ENCODE results near the gene DHFR. TPM values are rescaled to one million over a fixed set of nuclear protein-coding genes. Genes with fewer than 3 reads are reported as not detected.

The DHFR gene
- polyA plus RNA-seq, 1 of the 3 experiments (the other 2 are of a cell fraction): 16.6 TPM

DNA sequence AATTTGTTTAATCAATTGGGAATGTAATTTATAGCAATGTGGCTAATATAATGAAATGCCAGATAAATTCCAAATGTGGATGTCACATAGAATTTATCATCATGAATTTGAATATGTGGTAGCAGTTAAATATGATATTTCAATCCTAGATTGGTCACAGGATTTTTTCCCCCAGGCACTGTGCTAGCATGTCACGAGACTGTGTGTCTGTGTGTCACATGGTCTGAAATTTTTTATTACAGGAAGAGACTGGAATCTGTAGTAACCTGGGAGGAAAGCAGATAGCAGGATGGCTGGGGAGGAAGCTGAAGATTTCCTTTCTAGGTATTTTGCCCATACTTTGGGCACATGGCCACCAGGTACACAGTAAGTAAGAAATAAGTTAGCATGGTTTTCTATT, 35.7 kb downstream of the DHFR start:
- ChIA-PET CTCF (no interaction called here), POLR2A (no interaction called here)
- H4K20me1 ChIP-seq (ENCODE audit: insufficient read depth): no peaks in the 10 kb centered on the region
- H3K27me3 ChIP-seq (ENCODE audit: insufficient read depth): no peaks in the 10 kb centered on the region
- H3F3A ChIP-seq (replicated peaks; ENCODE audit: insufficient read depth): no peaks in the 10 kb centered on the region
- no peak for TF ChIP-seq NRF1 (IDR thresholded peaks at IDR 0.05; ENCODE audit: low read depth, low read length)
- H3K4me1 ChIP-seq (ENCODE audit: control insufficient read depth in 1 of 2, insufficient read depth in 2 of 2, low read depth in 1 of 2, low read length in 1 of 2): peaks cover 0 to 6% of the 10 kb centered on the region in 2 experiments; a peak in 1 of 4 replicates
- H3K4me3 ChIP-seq (ENCODE audit: low read depth in 2 of 2, low read length in 1 of 2): no peak overlapping the region
- no peaks in the 10 kb centered on the region for H3K36me3 ChIP-seq (replicated peaks in 1 of 2; ENCODE audit: control insufficient read depth in 1 of 2, insufficient read depth in 2 of 2, low read length in 1 of 2)
- WGBS (ENCODE audit: low lambda C conversion rate): 89% methylated on average over 1 of the region's 1 CpG
- no peak overlapping the region for H2AFZ ChIP-seq (ENCODE audit: low read depth)
- no peaks in the 10 kb centered on the region for H3K9me3 ChIP-seq
- H3K4me2 ChIP-seq: no peak overlapping the region
- DNase-seq: no peak
- H3K27ac ChIP-seq (ENCODE audit: low read depth in 2 of 2, low read length in 1 of 2): no peak overlapping the region
- H3K79me2 ChIP-seq (ENCODE audit: insufficient read depth): no peaks in the 10 kb centered on the region
- H3K9me2 ChIP-seq: no peaks in the 10 kb centered on the region
- no peak overlapping the region for H3K9ac ChIP-seq

DNA sequence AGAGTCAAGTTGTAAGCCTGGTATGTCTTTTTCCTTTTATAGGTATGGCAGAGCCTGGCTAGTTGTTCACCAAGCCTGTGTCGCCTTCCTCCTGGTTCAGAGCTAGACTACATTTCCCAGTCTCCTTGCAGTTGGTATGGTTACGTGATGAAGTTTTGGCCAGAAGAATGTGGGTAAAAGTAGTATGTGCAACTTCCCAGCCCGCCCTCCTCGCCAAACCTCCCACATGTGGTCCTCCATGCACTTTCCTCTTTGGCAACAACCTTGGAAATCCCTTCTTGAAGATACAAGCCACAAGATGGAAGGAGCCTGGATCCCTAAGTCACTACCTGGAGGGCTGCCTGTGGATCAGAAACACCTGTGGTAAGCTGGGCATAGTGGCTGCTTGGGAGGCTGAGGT, 36.3 kb downstream of the DHFR start:
- Histone ChIP-seq H3K9me2 (no peaks in the 10 kb centered on the region), H4K20me1 (ENCODE audit: insufficient read depth) (no peaks in the 10 kb centered on the region), H2AFZ (ENCODE audit: low read depth) (no peak overlapping the region), H3K9ac (no peak overlapping the region), H3F3A (replicated peaks; ENCODE audit: insufficient read depth) (no peaks in the 10 kb centered on the region), H3K9me3 (no peaks in the 10 kb centered on the region), H3K4me3 (ENCODE audit: low read depth in 2 of 2, low read length in 1 of 2) (no peak overlapping the region), H3K79me2 (ENCODE audit: insufficient read depth) (no peaks in the 10 kb centered on the region), H3K27me3 (ENCODE audit: insufficient read depth) (no peaks in the 10 kb centered on the region), H3K4me1 (ENCODE audit: control insufficient read depth in 1 of 2, insufficient read depth in 2 of 2, low read depth in 1 of 2, low read length in 1 of 2) (peaks cover 0 to 6% of the 10 kb centered on the region in 2 experiments; a peak in 1 of 4 replicates), H3K27ac (ENCODE audit: low read depth in 2 of 2, low read length in 1 of 2) (no peak overlapping the region), H3K4me2 (no peak overlapping the region), H3K36me3 (replicated peaks in 1 of 2; ENCODE audit: control insufficient read depth in 1 of 2, insufficient read depth in 2 of 2, low read length in 1 of 2) (no peaks in the 10 kb centered on the region)
- TF ChIP-seq NRF1 (IDR thresholded peaks at IDR 0.05; ENCODE audit: low read depth, low read length) (no peak), FOXJ3 (CRISPR knock-in tag; IDR thresholded peaks at IDR 0.05) (no peak), JUND (IDR thresholded peaks at IDR 0.05) (no peak), EP300 (IDR thresholded peaks at IDR 0.05; ENCODE audit: borderline replicate concordance in 1 of 2, low read depth in 1 of 2, low read length in 1 of 2) (no peak), TCF12 (IDR thresholded peaks at IDR 0.05) (no peak), RXRA (IDR thresholded peaks at IDR 0.05; ENCODE audit: borderline replicate concordance, low read depth) (no peak), FOSL2 (IDR thresholded peaks at IDR 0.05; ENCODE audit: borderline replicate concordance, low read depth) (no peak), RCOR1 (IDR thresholded peaks at IDR 0.05; ENCODE audit: low read length) (no peak)
- TF ChIP-seq, protein P1, sequence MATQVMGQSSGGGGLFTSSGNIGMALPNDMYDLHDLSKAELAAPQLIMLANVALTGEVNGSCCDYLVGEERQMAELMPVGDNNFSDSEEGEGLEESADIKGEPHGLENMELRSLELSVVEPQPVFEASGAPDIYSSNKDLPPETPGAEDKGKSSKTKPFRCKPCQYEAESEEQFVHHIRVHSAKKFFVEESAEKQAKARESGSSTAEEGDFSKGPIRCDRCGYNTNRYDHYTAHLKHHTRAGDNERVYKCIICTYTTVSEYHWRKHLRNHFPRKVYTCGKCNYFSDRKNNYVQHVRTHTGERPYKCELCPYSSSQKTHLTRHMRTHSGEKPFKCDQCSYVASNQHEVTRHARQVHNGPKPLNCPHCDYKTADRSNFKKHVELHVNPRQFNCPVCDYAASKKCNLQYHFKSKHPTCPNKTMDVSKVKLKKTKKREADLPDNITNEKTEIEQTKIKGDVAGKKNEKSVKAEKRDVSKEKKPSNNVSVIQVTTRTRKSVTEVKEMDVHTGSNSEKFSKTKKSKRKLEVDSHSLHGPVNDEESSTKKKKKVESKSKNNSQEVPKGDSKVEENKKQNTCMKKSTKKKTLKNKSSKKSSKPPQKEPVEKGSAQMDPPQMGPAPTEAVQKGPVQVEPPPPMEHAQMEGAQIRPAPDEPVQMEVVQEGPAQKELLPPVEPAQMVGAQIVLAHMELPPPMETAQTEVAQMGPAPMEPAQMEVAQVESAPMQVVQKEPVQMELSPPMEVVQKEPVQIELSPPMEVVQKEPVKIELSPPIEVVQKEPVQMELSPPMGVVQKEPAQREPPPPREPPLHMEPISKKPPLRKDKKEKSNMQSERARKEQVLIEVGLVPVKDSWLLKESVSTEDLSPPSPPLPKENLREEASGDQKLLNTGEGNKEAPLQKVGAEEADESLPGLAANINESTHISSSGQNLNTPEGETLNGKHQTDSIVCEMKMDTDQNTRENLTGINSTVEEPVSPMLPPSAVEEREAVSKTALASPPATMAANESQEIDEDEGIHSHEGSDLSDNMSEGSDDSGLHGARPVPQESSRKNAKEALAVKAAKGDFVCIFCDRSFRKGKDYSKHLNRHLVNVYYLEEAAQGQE (IDR thresholded peaks at IDR 0.05; ENCODE audit: low read depth, low read length): no peak
- TF ChIP-seq, protein P2, sequence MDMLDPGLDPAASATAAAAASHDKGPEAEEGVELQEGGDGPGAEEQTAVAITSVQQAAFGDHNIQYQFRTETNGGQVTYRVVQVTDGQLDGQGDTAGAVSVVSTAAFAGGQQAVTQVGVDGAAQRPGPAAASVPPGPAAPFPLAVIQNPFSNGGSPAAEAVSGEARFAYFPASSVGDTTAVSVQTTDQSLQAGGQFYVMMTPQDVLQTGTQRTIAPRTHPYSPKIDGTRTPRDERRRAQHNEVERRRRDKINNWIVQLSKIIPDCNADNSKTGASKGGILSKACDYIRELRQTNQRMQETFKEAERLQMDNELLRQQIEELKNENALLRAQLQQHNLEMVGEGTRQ (IDR thresholded peaks at IDR 0.05; ENCODE audit: borderline replicate concordance, low read depth, low read length): no peak
- WGBS (ENCODE audit: low lambda C conversion rate): 97% methylated on average over 4 of the region's 4 CpGs
- ChIA-PET CTCF (no interaction called here), POLR2A (no interaction called here)
- no peak for DNase-seq
